Activated T-cell treated with anti-CD3 and anti-CD28 coated beads for 1 hour (primary cell): ENCODE data around the gene C1GALT1.

Source experiments
- DNase-seq: peaks from one replicate; pipeline ENCODE4 v3.0.0-alpha.2; 2020; ENCODE audit warnings: low read depth

The C1GALT1 gene

DNA sequence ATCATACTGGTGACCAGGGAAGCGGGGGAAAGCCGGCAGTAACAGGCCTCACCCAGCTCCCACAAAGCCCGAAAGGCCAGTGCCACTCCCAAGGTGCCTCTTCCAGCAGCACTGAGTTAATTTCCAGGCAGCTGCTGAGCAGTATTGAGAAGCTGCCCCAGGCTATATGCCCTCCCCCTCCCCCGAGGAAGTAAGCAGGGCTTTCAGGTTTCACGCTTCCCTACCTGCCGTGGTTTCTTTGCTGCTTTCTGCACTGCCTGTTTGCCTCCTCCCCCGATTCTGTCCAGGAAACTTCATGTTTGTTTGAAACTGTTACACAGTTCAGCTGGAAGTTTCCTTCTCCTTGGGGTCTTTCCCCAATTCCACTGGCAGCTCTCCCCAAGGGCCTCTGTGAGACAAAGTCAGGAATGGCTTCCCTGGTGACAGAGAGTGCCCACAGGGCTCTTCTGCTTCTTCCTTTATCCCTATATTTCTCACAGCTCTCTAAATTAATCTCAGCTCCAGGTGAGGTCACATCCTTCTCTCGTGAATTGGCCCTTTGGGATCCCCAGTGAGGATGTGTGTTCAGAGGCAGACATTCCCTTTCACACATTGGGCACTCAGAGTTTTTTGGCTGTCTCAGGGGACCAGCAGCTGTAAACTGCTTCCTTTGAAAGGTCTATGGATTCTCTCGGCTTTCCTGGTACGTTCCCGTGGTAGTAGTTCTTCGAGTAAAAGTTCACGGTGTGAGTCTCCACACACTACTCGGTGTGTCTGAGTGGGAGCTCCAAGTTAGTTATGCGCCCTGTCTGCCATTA, 19.4 kb downstream of the C1GALT1 start:
- DNase-seq: peak; percentile 21

- DNase-seq: no peak
Measured at GRCh38 chr7:7202375-7202720, 20.0 kb downstream of the C1GALT1 start.

GRCh38 chr7:7203813-7204575, 21.6 kb downstream of the C1GALT1 start:
- no peak for DNase-seq

DNA sequence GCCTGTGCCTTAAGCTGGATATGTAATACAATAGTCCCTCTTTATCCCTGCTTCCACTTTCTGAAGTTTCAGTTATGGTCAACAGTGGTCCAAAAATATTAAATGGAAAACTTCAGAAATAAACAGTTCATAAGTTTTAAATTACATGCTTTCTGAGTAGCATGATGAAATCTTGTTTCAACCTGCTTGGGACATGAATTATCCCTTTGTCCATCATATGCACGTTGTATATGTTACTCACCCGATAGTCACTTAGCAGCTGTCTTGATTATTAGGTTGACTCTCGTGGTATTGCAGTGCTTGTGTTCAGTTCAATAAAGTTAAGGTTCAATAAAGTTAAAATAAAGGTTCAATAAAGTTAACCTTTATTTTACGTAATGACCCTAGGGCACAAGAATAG, 25.5 kb downstream of the C1GALT1 start:
- no peak for DNase-seq

DNA sequence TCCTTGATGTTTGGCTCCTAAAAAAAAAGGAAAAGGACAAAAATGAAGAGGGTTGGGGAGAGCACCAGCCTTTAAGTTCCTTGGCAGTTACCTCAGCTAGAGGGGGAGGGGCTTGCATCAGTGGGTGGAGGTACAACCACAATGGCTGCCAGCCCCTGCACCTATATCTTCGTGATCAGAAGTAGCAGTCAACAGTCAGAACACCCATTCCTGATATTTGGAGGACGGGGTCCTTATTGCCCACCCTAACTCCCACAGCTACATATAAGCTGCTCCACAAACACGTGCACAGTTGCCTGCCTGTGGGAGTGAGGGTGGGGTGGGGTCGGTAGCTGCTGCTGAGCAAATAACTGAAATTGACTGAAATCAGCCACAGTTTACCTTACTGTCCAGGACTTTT, 26.2 kb downstream of the C1GALT1 start:
- no peak for DNase-seq

DNA sequence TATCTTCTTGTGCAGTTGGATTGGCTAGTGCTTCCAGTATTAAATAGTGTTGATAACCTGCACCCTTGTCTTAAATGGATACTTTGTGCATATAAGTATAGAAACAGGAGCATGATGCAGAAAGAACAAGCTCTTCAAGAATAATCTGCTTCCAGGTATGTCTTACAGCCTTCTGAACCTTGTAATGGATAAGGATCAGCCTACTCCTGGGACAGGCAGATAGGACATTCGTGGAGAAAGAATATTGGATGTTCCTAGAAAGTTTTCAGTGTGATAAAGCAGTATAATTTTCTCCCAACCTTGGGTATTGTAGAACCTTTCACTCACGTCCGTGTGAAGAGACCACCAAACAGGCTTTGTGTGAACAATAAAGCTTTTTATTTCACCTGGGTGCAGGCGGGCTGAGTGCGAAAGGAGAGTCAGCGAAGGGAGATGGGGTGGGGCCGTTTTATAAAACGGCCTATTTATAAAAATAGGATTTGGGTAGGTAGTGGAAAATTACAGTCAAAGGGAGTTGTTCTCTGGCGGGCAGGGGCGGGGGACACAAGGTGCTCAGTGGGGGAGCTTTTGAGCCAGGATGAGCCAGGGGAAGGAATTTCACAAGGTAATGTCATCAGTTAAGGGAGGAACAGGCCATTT, 27.2 kb downstream of the C1GALT1 start:
- no peak for DNase-seq

GRCh38 chr7:7210475-7211237, 28.3 kb downstream of the C1GALT1 start:
- no peak for DNase-seq

DNA sequence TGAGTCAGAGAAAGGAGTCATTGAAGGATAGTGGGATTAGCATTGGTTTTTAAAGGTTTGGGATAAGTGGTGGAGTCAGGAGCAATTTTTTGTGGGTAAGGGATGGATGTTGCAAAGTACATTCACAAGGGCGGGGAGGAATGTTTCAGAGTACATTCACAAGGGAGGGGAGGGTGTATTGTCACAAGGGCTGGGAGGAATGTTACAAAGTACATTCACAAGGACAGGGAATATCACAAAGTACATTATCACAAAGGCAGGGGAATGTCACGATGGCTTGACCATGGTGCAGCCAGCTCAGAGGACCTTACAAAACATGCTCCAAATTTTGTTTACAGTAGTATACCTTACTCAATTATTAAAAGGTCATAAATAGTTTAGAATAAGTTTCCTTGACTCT, 30.3 kb downstream of the C1GALT1 start:
- DNase-seq: no peak

- no peak for DNase-seq
Measured at GRCh38 chr7:7214398-7215347, 32.3 kb downstream of the C1GALT1 start.

GRCh38 chr7:7216279-7216678, 33.9 kb downstream of the C1GALT1 start:
- DNase-seq: no peak

GRCh38 chr7:7219216-7219615, 36.9 kb downstream of the C1GALT1 start:
- no peak for DNase-seq

DNA sequence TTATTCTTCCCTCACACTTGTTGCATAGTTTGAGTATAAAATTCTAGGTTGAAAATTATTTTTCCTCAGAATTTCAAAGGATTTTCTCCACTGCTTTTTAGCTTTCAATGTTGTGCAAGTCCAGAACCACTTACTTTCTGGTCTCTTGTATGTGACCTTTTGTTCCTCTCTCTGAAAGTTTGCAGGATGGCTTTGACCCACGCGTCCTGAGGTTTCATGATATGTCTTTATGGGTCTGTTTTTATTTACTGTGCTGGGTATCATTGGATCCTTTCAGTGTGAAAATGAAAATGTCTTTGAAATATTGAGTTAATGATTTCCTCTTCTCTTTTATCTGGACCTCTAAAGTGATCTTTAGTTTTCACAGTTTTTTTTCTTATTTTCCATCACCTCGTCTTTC, 38.5 kb downstream of the C1GALT1 start:
- no peak for DNase-seq

- DNase-seq: no peak
Measured at GRCh38 chr7:7221599-7222038, 39.3 kb downstream of the C1GALT1 start.

- DNase-seq: no peak
Measured at GRCh38 chr7:7223250-7223649, 40.9 kb downstream of the C1GALT1 start.

DNA sequence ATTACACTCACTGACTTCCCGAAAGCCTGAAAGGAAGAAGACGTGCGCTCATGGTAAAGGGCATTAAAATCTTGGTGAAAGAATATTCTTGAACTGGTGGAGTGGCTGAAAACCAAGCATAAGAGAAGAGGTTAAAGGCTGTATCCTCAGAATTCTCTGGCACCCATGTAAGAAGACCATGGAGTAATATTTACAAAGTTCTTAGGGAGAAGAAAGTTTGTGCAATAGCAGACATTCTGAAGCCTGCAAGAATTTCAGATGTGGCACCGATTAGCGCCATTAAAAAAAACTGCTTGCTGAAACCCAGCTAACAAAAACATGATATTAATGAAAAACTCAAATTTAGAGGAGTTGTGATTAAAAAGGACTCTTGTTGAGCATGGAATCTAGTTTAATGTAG, 44.1 kb downstream of the C1GALT1 start:
- DNase-seq: no peak

DNA sequence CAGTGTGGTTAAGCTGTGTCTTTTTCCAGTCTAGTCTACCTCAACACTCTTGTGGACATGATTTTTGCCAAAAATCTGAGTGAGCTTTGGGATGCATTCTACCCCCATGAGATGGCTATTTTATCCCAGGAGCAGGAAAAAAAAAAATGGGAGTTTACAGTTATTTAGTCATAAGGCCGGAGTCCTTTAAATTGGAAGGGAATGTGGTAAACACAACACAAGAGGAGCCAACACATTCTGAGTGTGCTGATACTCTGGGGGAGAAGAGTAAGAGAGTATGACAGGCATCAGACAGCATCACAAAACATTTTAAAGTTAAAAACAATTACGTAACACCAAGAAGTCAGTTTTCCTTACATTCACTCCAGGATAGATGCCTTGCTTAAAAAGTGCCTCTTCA, 46.1 kb downstream of the C1GALT1 start:
- DNase-seq: no peak

DNA sequence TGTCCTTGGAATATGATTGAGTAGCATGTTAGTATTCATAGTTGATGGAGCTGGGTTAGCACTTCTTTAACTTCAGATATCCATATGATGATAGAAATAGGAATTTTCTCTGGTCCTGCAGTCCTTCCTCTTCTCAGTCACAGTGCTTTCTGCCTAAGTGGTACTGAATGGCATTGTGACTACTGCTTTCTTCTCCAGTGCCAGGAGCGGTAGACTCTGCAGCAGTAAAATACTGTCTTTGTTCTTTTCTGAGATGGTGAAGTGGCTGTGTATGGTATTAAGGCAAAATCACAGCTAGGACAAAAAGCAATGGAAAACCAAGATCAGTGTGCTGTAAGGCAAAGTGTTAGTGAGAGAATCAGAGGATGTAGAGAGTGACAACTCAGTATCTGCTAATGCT, 46.6 kb downstream of the C1GALT1 start:
- no peak for DNase-seq

DNA sequence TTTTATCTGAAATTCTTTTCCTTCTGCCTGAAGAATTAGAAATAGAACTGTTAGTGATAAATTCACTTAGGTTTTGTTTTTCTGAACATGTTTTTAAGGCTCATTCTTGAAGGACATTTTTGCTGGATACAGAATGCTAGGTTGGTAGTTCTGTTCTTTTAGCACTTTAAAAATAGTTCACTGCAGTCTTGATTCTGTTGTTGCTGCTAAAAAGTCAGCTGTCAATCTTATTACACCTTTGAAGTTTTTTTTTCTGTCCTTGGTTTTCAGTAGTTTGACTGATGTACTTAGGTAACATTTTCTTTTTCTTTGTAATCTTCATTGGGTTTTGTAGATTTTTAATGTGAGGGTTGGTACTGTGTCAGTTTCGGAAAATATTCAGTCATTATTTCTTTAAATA, 48.7 kb downstream of the C1GALT1 start:
- DNase-seq: no peak

DNA sequence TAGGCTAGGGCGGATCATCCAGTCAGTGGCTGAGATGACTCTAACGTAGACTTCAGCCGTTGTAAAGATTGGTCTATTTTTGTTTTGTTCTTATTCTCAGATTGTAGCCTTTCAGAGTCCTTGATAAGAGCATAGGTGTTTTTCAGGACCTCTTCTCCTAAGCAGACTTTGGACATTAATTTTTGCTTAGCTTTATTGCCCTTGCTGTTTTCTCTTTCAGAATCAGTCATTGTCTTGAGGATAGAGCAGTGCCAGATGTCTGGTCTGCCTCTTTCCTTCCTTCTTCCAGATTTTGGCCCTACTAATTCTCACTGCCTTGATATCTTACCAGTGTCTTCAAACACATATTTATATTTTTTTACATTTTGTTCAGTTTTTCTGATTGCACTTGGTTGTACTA, 49.5 kb downstream of the C1GALT1 start:
- DNase-seq: no peak

DNA sequence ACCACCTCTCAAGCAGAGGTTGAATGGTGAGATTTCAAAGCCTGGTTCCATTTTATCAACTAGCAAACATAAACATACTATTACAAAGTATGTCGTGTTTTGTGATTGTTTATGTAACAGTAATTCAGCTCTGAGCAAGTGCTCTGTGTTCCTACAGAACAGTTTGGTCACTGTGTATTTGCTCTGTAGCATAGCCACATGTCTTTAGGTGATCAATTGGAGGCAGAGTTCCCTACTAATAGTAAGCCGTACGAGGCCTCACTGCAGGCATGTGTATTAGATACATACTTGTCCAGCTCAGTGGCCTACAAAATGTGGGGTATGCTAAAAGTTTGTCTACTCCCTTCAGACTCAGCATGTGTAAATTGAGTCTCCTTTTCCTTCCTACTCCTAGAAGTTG, 53.0 kb downstream of the C1GALT1 start:
- DNase-seq: no peak

GRCh38 chr7:7236041-7236440, 53.7 kb downstream of the C1GALT1 start:
- DNase-seq: no peak
